Effector memory CD8-positive, alpha-beta T cell (primary cell): ENCODE results near the gene INF2.
A peak's percentile ranks its signal among the peaks of the same experiment; 100 is the strongest.

Source experiments
- ATAC-seq: fragments of 150-1000 bp; cut with Tn5 transposase; replicated peaks from 2 replicates; pipeline ENCODE4 v1.10.0; 2021; ENCODE audit warnings: mild to moderate bottlenecking, moderate library complexity
- DNase-seq, 3 experiments: peaks; one replicate each; pipeline ENCODE4 v3.0.0; 2021
- H3K27ac Mint-ChIP-seq, 2 donors: one replicate each; pipeline ENCODE4 v1.8.0; 2022; ENCODE audit warnings: mild to moderate bottlenecking in 2 of 2, mixed read lengths in 2 of 2, moderate library complexity in 2 of 2
- H3K27me3 Mint-ChIP-seq, 2 donors: one replicate each; pipeline ENCODE4 v1.8.0; 2022; ENCODE audit warnings: mixed read lengths in 2 of 2
- H3K36me3 Mint-ChIP-seq: one replicate; pipeline ENCODE4 v1.8.0; 2022; ENCODE audit warnings: mild to moderate bottlenecking, moderate library complexity, mixed read lengths; ENCODE audit not compliant: insufficient read depth
- H3K4me1 Mint-ChIP-seq, 2 donors: one replicate each; pipeline ENCODE4 v1.8.0; 2022; ENCODE audit warnings: low read depth in 2 of 2, mixed read lengths in 2 of 2
- H3K4me3 Mint-ChIP-seq, 2 donors: one replicate each; pipeline ENCODE4 v1.8.0; 2022; ENCODE audit warnings: mild to moderate bottlenecking in 2 of 2, mixed read lengths in 2 of 2, moderate library complexity in 2 of 2
- H3K9me3 Mint-ChIP-seq, 2 donors: one replicate each; pipeline ENCODE4 v1.8.0; 2022; ENCODE audit warnings: mixed read lengths in 2 of 2

Gene INF2

DNA sequence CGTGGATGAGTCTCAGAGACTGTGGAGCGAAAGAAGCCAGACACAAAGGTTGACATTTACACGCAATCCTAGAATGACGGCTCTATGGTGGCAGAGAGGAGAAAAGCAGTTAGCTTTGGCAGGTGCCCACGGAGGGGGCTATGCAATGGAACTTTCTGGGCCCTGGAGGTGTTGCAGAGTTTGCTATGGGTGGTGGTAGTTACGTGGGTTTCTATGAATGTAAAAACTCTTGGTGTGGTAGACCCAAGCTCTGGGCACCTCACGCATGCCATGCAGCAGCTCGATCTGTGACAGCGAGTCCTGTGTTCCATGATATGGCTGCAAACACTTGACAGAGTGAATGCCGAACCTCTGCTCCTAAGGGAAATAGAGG lies 5.0 kb upstream of the INF2 start:
- Mint-ChIP-seq H3K4me1 (peaks cover 13 to 14% of the 10 kb centered on the region in 2 donors), H3K27me3 (peaks cover 6 to 31% of the 10 kb centered on the region in 2 donors), H3K4me3 (no peak overlapping the region), H3K9me3 (no peaks in the 10 kb centered on the region), H3K36me3 (peaks cover 3% of the 10 kb centered on the region), H3K27ac (no peak overlapping the region)
- no peak for DNase-seq
- no peak for ATAC-seq

DNA sequence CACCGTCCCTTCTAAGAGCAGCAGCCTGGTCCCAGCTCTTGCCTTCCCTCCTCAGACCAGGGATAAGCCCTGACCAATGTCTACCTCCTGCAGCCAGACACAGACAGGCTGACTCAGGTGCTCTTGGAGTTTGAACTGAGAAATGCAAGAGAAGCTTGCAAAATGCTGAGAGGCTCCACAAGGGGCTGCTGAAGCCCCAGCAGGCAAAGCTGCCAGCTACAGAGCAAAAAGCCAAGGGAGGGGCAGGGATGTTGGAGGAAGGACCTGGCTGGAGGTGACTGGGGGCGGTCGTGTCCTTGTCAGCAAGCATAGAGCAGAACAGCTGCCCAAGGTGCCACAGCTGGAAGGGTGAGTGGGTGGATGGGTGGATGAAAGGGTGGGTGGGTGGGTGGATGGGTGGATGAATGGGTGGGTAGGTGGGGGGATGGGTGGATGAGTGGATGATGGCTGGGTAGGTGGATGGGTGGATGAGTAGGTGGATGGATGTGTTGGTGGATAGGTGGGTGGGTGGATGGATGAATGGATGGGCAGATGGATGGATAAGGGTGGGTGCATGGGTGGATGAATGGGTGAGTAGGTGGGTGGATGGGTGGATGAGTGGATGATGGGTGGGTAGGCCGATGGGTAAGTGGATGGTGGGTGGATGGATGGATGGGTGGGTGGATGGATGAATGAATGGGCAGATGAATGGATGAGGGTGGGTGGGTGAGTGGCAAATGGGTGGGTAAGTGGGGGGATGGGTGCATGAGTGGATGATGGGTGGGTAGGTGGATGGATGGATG lies 4.0 kb upstream of the INF2 start:
- Mint-ChIP-seq H3K27ac (peak overlapping the region; percentile 9 to 76), H3K4me1 (peaks cover 13 to 14% of the 10 kb centered on the region in 2 donors), H3K9me3 (no peaks in the 10 kb centered on the region), H3K27me3 (peaks cover 6 to 21% of the 10 kb centered on the region in 2 donors), H3K4me3 (no peak overlapping the region), H3K36me3 (peaks cover 3% of the 10 kb centered on the region)
- DNase-seq (no peak), ATAC-seq (no peak)

DNA sequence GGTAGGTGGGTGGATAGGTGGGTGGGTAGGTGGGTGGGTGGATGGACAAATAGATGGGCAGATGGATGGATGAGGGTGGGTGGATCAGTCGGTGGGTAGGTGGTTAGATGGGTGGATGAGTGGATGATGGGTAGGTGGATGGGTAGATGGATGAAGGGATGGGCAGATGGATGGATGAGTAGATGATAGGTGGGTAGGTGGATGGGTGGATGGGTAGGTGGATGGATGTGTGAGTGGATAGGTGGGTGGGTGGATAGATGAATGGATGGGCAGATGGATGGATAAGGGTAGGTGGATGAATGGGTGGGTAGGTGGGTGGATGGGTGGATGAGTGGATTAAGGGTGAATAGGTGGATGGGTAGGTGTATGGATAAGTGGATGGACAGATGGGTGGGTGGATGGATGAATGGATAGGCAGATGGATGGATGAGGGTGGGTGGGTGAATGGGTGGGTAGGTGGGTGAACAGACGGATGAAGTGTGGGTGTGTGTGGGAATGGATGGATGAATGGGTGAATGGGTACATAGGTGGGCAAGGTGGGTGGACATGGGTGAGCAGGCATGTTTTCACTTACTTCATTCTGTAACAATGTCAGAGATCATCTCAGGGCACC lies 3.3 kb upstream of the INF2 start:
- no peak for DNase-seq
- Mint-ChIP-seq H3K36me3 (peaks cover 3% of the 10 kb centered on the region), H3K27ac (peak overlapping the region in 1 of 2 donors; percentile 76), H3K4me1 (peaks cover 13 to 14% of the 10 kb centered on the region in 2 donors), H3K27me3 (peaks cover 5 to 14% of the 10 kb centered on the region in 2 donors), H3K9me3 (no peaks in the 10 kb centered on the region), H3K4me3 (no peak overlapping the region)
- ATAC-seq: no peak

DNA sequence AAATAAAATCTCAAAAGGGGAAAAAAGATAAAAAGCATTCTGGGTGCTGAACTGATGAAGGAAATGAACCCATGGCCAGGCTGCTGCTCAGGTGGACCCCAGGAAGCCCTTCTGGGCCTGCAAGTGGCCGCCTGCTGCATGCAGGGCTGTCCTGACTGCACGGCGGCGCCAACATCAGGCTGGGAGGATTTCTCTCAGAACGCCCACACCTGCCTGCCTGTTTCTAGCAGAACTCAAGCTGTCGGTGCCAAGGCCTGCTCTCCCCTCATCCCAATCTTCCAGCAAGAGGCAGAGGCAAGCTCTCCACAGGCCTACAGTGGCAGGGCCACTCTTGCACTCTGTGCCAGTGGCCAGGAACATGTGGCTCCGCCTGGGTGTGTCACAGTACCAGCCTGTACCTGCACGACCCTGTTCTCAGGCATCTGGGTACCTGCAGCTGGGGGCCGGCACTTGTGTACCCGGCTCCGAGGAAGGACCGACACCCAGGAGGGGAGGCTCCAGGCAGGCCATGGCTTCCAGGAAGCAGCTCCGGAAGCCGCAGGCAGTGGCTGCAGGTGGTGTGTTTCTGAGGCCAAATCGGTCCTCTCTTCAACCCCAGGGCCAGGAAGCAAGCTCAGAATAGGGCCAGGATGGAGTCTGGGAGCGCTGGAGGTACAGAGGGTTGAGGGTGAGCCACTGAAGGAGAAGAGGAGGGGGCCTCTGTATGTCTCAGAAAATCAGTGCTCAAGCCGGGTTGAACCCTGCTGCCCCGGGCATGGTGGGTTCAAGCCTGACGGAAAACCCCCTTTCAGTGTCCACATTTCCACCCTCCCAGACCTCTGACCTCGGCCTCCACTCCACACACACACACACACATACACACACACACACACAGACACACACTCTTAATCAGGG lies 2.5 kb upstream of the INF2 start:
- H3K27ac Mint-ChIP-seq: peak overlapping the region; percentile 1 to 65
- no peaks in the 10 kb centered on the region for H3K9me3 Mint-ChIP-seq
- DNase-seq (no peak), ATAC-seq (no peak)
- peak overlapping the region; percentile 34 to 75 for H3K4me3 Mint-ChIP-seq
- peaks cover 3% of the 10 kb centered on the region for H3K36me3 Mint-ChIP-seq
- peaks cover 0 to 6% of the 10 kb centered on the region in 2 donors for H3K27me3 Mint-ChIP-seq
- H3K4me1 Mint-ChIP-seq: peaks cover 13 to 14% of the 10 kb centered on the region in 2 donors

DNA sequence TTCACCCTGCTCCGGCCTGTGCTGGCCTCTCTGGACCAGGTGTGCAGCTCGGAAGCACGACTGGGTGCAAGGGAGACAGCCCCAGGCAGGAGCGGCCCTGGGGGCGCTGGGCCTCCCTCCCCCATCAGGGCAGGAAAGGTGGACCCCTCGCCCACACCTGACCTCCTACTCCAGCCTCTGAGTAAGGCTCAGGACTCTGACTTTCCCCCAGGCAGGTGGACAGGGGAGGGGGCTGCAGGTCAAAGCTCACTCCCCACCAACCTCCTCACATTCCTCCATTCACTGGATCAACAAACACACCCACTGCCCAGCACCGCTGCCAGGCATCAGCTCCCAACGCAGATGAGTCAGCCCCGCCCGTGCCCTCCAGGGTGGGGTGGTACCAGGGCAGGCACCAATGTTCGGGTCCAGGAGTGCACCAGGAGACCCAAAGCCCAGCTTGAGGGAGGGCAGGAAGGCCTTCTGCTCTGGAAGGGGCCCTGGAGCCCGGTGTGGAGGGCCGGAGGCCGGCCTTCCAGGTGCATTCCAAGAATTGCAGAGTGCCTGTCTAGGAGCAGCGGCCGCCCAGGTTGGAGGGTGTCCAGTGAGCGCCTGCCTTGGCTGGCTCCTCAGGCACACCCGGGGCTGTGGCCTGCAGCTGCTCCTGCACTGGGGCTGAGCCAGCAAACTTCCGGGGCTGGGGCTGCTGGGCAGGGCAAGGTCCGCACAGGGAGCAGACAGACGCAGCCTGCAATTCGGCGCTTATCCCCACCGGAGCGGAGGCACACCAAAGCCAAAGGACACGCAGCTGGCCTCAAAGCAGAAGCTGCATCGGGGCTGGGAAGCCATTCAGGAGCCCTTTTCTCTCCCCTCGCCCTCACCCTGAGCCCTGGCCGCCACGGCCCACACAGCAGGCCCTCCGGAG lies 1.6 kb upstream of the INF2 start:
- Mint-ChIP-seq H3K27me3 (no peaks in the 10 kb centered on the region), H3K4me3 (peak overlapping the region; percentile 58 to 75), H3K4me1 (peaks cover 13 to 14% of the 10 kb centered on the region in 2 donors), H3K27ac (peak overlapping the region; percentile 1 to 65), H3K36me3 (peaks cover 3% of the 10 kb centered on the region), H3K9me3 (no peaks in the 10 kb centered on the region)
- ATAC-seq (no peak), DNase-seq (no peak)

DNA sequence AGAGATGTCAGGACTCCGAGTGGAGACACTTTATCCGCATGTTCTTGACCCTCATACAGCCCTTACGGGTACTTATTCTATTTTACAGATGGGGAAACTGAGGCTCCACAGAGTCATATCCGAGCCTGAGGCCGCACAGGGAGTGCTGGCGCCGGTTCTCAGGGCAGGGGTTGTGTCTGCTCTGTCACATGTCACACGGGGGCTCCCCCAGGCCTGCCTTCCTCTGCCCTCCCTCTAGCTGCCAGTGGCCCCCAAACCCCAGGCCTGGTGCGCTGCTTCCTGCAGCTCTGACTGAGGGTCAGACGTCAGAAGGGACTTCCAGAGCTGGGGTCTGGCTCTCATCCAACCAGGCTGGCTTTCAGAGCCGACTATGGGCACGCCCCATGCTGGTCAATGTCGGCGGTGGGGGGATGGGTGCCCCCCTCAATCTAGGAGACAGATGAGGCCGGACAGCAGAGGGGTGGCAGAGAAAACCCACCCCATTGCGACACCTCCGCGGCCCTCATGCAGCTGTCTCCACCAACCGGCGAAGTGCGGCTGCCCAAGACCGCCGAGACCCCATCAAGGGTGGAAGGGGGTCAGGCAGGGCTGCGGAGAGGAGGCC lies 811 bp upstream of the INF2 start:
- no peaks in the 10 kb centered on the region for H3K27me3 Mint-ChIP-seq
- ATAC-seq: peak; percentile 29
- peaks cover 13 to 17% of the 10 kb centered on the region in 2 donors for H3K4me1 Mint-ChIP-seq
- no peak for DNase-seq
- no peak overlapping the region for H3K27ac Mint-ChIP-seq
- H3K36me3 Mint-ChIP-seq: peaks cover 3% of the 10 kb centered on the region
- peak overlapping the region; percentile 58 to 75 for H3K4me3 Mint-ChIP-seq
- no peaks in the 10 kb centered on the region for H3K9me3 Mint-ChIP-seq

DNA sequence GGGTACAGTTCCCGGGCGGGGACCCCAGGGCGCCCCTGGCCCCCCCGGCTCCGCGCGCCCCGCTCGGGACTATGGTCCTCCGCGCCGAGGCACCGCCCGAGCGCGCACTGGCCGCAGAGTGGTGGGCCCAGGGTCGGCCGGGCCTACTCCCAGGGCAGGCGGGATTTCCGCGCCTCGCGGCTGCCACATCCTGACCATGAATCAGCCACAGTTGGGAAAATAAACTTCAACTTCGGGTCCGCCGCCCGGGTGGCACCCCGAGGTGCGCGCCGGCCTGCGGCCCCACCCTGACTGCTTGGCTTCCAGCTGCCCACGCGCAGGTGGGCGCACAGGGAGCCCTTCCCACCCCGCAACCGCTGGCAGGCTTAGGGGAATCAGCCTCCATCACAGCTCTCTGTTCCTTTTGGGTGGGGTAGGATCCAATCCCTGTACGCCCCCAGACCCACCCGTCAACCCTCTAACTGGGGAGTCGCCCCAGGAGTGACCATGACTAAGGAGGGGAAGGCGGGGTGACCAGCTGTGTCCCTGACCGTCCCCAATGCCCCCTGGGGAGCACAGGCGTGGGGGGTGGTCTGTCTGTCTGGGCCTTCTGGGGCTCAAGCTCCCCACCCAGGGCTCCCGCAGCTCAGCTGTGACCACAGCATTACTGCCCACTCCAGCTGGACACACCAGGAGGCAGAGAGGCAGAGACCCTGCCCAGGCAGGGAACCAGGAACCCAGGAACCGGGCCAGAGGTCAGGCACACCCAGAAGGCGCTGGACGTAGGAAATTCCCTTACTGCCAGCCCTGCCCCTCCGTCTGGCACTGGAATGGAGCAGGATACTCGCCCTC lies 678 bp downstream of the INF2 start:
- ATAC-seq (peak; percentile 42), DNase-seq (no peak)
- H3K9me3 Mint-ChIP-seq: no peaks in the 10 kb centered on the region
- H3K27ac Mint-ChIP-seq: peak overlapping the region in 1 of 2 donors; percentile 41
- H3K4me3 Mint-ChIP-seq: peak overlapping the region; percentile 68 to 74
- peaks cover 10 to 25% of the 10 kb centered on the region in 2 donors for H3K4me1 Mint-ChIP-seq
- H3K27me3 Mint-ChIP-seq: no peaks in the 10 kb centered on the region
- H3K36me3 Mint-ChIP-seq: peaks cover 3% of the 10 kb centered on the region

DNA sequence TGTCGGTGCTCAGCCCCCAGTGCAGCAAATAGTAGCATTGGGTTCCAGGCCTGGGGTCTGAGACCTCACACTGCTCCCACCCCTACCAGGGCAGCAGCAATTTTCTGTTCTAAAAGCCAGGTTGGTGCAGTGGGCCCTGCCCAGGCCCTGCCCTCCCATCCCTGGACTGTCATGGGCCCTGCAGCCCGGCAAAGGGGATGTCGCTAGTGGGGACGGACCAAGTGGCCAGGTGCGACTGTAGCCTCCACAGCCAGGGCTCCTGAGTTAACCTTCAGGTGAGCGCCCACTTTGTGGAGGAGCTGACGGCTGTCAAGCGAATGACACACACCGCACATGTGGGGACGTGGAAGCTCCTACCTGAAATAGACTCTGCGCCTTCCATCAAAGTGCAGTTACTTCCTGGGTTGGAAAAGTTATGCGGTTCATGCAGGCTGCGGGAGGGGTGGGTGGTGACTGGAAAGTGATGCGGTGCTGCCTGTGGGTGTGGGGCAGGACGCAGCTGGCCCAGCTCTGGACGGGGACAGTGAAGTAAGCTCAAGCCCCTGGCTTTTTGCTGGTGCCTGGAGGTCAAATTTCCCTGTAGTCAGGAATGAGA lies 1.5 kb downstream of the INF2 start:
- no peak for DNase-seq
- Mint-ChIP-seq H3K27me3 (no peaks in the 10 kb centered on the region), H3K9me3 (no peaks in the 10 kb centered on the region), H3K4me1 (peaks cover 13 to 30% of the 10 kb centered on the region in 2 donors), H3K36me3 (peaks cover 5% of the 10 kb centered on the region), H3K27ac (peak overlapping the region in 1 of 2 donors; percentile 15), H3K4me3 (peak overlapping the region; percentile 68 to 74)
- ATAC-seq: no peak

DNA sequence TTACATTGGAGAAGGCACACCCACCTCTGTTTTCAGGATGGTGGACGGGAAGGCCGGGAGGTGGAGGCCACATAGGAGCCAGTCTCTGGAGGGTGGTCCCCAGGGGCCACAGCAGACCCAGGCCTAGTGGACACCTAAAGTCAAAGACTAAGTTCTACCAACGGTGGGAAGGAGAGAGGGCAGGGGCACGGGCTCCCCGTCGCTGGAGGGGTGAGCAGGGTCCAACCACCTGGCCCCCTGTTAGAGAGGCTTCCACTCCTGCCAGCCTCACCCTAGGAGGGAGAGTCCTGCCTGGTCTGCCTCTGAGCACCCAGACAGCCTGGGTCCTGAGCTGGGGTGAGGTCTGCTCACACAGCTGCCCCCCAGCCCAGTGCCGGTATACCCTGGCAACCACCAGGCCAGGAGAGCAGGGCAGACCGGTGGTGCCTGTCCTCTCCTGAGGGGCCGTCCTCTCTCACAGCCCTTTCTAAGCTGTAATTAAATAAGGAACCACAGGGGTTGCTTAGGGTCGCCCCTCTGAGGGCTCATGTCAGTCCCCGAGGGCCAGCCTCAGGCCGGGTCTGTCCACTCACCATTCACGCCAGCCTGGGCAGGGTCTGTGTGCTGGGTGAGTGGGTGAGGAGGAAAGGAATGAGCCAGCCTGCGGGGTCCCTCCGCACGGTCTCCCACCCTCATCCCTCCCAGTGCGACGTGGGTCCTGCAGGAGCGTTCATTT lies 2.3 kb downstream of the INF2 start:
- ATAC-seq (no peak), DNase-seq (no peak)
- H3K4me3 Mint-ChIP-seq: peak overlapping the region; percentile 68 to 74
- H3K36me3 Mint-ChIP-seq: peaks cover 7% of the 10 kb centered on the region
- H3K27ac Mint-ChIP-seq: no peak overlapping the region
- no peaks in the 10 kb centered on the region for H3K9me3 Mint-ChIP-seq
- H3K4me1 Mint-ChIP-seq: peaks cover 15 to 32% of the 10 kb centered on the region in 2 donors
- H3K27me3 Mint-ChIP-seq: no peaks in the 10 kb centered on the region

DNA sequence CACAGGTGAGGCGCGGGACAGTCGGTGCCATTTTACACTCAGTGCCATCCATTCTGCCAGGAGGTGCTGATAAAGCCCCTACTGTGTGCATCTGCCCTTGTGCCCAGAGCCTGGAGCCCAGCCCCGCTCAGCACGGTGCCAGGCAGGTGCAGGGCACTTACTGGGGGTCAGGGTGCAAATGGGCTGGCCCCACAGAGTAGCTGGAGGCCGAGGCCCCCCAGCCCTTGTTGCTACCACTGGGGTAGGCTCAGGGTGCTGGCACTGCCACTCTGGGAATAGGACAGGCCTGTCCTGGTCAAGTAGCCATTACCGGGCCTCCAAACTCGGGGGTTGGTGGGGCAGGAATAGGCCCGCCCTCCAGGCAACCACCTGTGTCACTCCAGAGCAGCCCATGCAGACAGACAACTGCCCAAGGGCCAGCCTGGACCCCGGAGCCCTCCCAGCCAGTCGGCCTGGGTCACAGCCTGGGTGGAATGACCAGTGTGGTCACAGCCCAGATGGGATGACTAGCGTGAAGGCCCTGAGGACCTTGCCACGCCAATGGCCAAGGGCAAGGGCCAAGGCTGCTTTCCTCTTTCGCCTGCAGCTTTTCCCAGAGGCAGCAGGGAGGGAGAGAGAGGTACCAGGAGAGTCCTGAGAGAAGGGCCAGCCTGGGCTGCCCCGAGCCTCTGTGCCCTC lies 3.0 kb downstream of the INF2 start:
- no peaks in the 10 kb centered on the region for H3K9me3 Mint-ChIP-seq
- DNase-seq: no peak
- H3K27ac Mint-ChIP-seq: no peak overlapping the region
- peaks cover 7% of the 10 kb centered on the region for H3K36me3 Mint-ChIP-seq
- H3K4me3 Mint-ChIP-seq: no peak overlapping the region
- no peaks in the 10 kb centered on the region for H3K27me3 Mint-ChIP-seq
- ATAC-seq: no peak
- peaks cover 12 to 29% of the 10 kb centered on the region in 2 donors for H3K4me1 Mint-ChIP-seq

DNA sequence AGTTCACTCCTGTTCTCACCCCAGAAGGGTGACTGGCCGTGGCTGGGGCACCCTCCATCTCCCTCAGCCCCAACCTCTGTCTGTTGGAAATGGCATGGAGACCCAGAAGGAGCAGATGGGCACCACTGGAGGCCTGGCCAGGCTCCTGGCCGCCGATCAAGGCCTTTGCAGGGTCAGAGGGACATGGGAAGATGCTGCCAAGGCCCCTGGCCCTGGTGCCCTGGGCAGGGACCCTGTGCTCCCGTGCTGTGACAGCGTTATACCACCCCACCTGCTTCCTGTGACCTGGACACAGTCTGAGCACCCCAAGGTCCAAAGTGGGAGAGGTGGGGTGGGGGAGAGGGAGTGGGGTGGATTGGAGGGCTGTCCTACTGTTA lies 3.5 kb downstream of the INF2 start:
- ATAC-seq: no peak
- Mint-ChIP-seq H3K27me3 (no peaks in the 10 kb centered on the region), H3K4me1 (peaks cover 10 to 24% of the 10 kb centered on the region in 2 donors), H3K27ac (no peak overlapping the region), H3K4me3 (no peak overlapping the region), H3K9me3 (no peaks in the 10 kb centered on the region), H3K36me3 (peaks cover 4% of the 10 kb centered on the region)
- no peak for DNase-seq
